GM19025 (cell line): ENCODE results near the gene ADGRL3.

Experiments
- ATAC-seq: cut with Tn5 transposase; IDR thresholded peaks from one replicate; pipeline ENCODE4 v1.9.1; 2021; ENCODE audit warnings: mild to moderate bottlenecking, low read depth, moderate library complexity; ENCODE audit not compliant: unreplicated experiment

ADGRL3 gene

GRCh38 chr4:61531188-61531587 lies 331.1 kb downstream of the ADGRL3 start:
- no peak for ATAC-seq

- no peak for ATAC-seq
These were observed 332.3 kb downstream of the ADGRL3 start for GRCh38 chr4:61532336-61533000.

- ATAC-seq = no peak
These were observed 333.0 kb downstream of the ADGRL3 start for GRCh38 chr4:61533140-61533539.

- no peak for ATAC-seq
These were observed 340.8 kb downstream of the ADGRL3 start for GRCh38 chr4:61540944-61541343.

GRCh38 chr4:61541459-61541858 lies 341.3 kb downstream of the ADGRL3 start:
- no peak for ATAC-seq

GRCh38 chr4:61543976-61544375 lies 343.9 kb downstream of the ADGRL3 start:
- no peak for ATAC-seq

GRCh38 chr4:61545902-61546480 lies 345.9 kb downstream of the ADGRL3 start:
- ATAC-seq = no peak

- no peak for ATAC-seq
These were observed 349.2 kb downstream of the ADGRL3 start for GRCh38 chr4:61549336-61549735.

- ATAC-seq = no peak
These were observed 353.5 kb downstream of the ADGRL3 start for GRCh38 chr4:61553557-61554125.

- no peak for ATAC-seq
These were observed 355.7 kb downstream of the ADGRL3 start for GRCh38 chr4:61555789-61556188.

- no peak for ATAC-seq
These were observed 356.2 kb downstream of the ADGRL3 start for GRCh38 chr4:61556277-61556676.

GRCh38 chr4:61559396-61559795 lies 359.3 kb downstream of the ADGRL3 start:
- ATAC-seq = no peak

- no peak for ATAC-seq
These were observed 360.9 kb downstream of the ADGRL3 start for GRCh38 chr4:61561028-61561427.

GRCh38 chr4:61571761-61572559 lies 371.8 kb downstream of the ADGRL3 start:
- ATAC-seq = no peak

- ATAC-seq = no peak
These were observed 375.7 kb downstream of the ADGRL3 start for GRCh38 chr4:61575796-61576195.

- ATAC-seq = no peak
These were observed 379.7 kb downstream of the ADGRL3 start for GRCh38 chr4:61579786-61580185.

- ATAC-seq = no peak
These were observed 380.7 kb downstream of the ADGRL3 start for GRCh38 chr4:61580721-61581377.

GRCh38 chr4:61583696-61584095 lies 383.6 kb downstream of the ADGRL3 start:
- ATAC-seq = no peak

- ATAC-seq = no peak
These were observed 388.7 kb downstream of the ADGRL3 start for GRCh38 chr4:61588621-61589402.

GRCh38 chr4:61590881-61591280 lies 390.8 kb downstream of the ADGRL3 start:
- ATAC-seq = no peak
